ENCODE measurements around the gene UST. TPM values are rescaled to one million over a fixed set of nuclear protein-coding genes. Genes with fewer than 3 reads are reported as not detected.

Gene UST
- total RNA-seq, 2 donors from 2014 or later: 1.1 to 2.7 TPM

GRCh38 chr6:149020319-149020718 lies 273.5 kb downstream of the UST start:
- no peak overlapping the region for H3K27ac ChIP-seq
- no peak for TF ChIP-seq CTCF (IDR thresholded peaks at IDR 0.05)
- H3K4me3 ChIP-seq: no peak overlapping the region
- no peaks in the 10 kb centered on the region for H3K4me1 ChIP-seq
- no peak overlapping the region for H3K9ac ChIP-seq (ENCODE audit: low read depth in 2 of 2, low read length in 2 of 2)
- no peaks in the 10 kb centered on the region for H3K36me3 ChIP-seq
- DNase-seq: no peak
- no peaks in the 10 kb centered on the region for H3K27me3 ChIP-seq
- no peaks in the 10 kb centered on the region for H3K9me3 ChIP-seq
- intact Hi-C loops (cut with DNase I): no loop called here

GRCh38 chr6:149024361-149024760 lies 277.5 kb downstream of the UST start:
- Histone ChIP-seq H3K4me1 (no peaks in the 10 kb centered on the region), H3K9ac (ENCODE audit: low read depth in 2 of 2, low read length in 2 of 2) (no peak overlapping the region), H3K4me3 (no peak overlapping the region), H3K27me3 (no peaks in the 10 kb centered on the region), H3K9me3 (no peaks in the 10 kb centered on the region), H3K27ac (no peak overlapping the region), H3K36me3 (no peaks in the 10 kb centered on the region)
- DNase-seq: no peak
- no peak for TF ChIP-seq CTCF (IDR thresholded peaks at IDR 0.05)
- intact Hi-C loops (cut with DNase I): no loop called here

- no peak for TF ChIP-seq CTCF (IDR thresholded peaks at IDR 0.05)
- no peak overlapping the region for H3K27ac ChIP-seq
- H3K36me3 ChIP-seq: no peaks in the 10 kb centered on the region
- no peak overlapping the region for H3K9ac ChIP-seq (ENCODE audit: low read depth in 2 of 2, low read length in 2 of 2)
- H3K27me3 ChIP-seq: no peaks in the 10 kb centered on the region
- H3K9me3 ChIP-seq: no peaks in the 10 kb centered on the region
- intact Hi-C loops (cut with DNase I): loop anchor here (5.0 kb wide), 2 partner anchors 407 to 492 kb away; no protein-coding TSS in a partner anchor
- no peaks in the 10 kb centered on the region for H3K4me1 ChIP-seq
- DNase-seq: no peak
- no peak overlapping the region for H3K4me3 ChIP-seq
Observed at GRCh38 chr6:149025061-149025460, 278.2 kb downstream of the UST start.

GRCh38 chr6:149026530-149026942 lies 279.7 kb downstream of the UST start:
- intact Hi-C loops (cut with DNase I): loop anchor here (5.0 kb wide), 2 partner anchors 406 to 491 kb away; no protein-coding TSS in a partner anchor
- no peaks in the 10 kb centered on the region for H3K4me1 ChIP-seq
- no peaks in the 10 kb centered on the region for H3K27me3 ChIP-seq
- H3K9ac ChIP-seq (ENCODE audit: low read depth in 2 of 2, low read length in 2 of 2): no peak overlapping the region
- no peaks in the 10 kb centered on the region for H3K36me3 ChIP-seq
- no peak overlapping the region for H3K27ac ChIP-seq
- no peak overlapping the region for H3K4me3 ChIP-seq
- H3K9me3 ChIP-seq: no peaks in the 10 kb centered on the region
- no peak for TF ChIP-seq CTCF (IDR thresholded peaks at IDR 0.05)
- DNase-seq: peak; percentile 38

- intact Hi-C loops (cut with DNase I): loop anchor here (5.0 kb wide), 2 partner anchors 405 to 490 kb away; no protein-coding TSS in a partner anchor
Observed at GRCh38 chr6:149027484-149027883, 280.7 kb downstream of the UST start.

More at GRCh38 chr6:149027484-149027883, 280.7 kb downstream of the UST start:
- no peak overlapping the region for H3K27ac ChIP-seq
- no peak for DNase-seq
- no peaks in the 10 kb centered on the region for H3K4me1 ChIP-seq
- H3K36me3 ChIP-seq: no peaks in the 10 kb centered on the region
- no peak overlapping the region for H3K4me3 ChIP-seq
- no peak overlapping the region for H3K9ac ChIP-seq (ENCODE audit: low read depth in 2 of 2, low read length in 2 of 2)
- TF ChIP-seq CTCF (IDR thresholded peaks at IDR 0.05): no peak
- no peaks in the 10 kb centered on the region for H3K27me3 ChIP-seq
- no peaks in the 10 kb centered on the region for H3K9me3 ChIP-seq
